Embryonic facial prominence (tissue), 1 donor: ENCODE results near the gene NXN.
"Not testable (repeated sequence)": the region's sequence is repeated elsewhere in the genome, so short reads cannot be mapped to it uniquely, and the experiment has no call there.

Experiments used
- DNase-seq: peaks from one replicate; pipeline ENCODE4 v3.0.0-alpha.2; 2016; ENCODE audit errors: extremely low spot score

NXN gene

GRCh38 chr17:979212-979538 is 401 bp downstream of the NXN start:
- DNase-seq: no peak

GRCh38 chr17:978103-979093 is 1.2 kb downstream of the NXN start:
- DNase-seq: no peak

GRCh38 chr17:977166-977565 is 2.4 kb downstream of the NXN start:
- DNase-seq: no peak

- no peak for DNase-seq
These were observed 3.3 kb downstream of the NXN start for GRCh38 chr17:976312-976711.

- no peak for DNase-seq
These were observed 4.1 kb downstream of the NXN start for GRCh38 chr17:975371-975915.

GRCh38 chr17:974778-975177 is 4.8 kb downstream of the NXN start:
- not testable (repeated sequence) for DNase-seq

- no peak for DNase-seq
These were observed 6.5 kb downstream of the NXN start for GRCh38 chr17:973053-973452.

GRCh38 chr17:971861-972260 is 7.7 kb downstream of the NXN start:
- not testable (repeated sequence) for DNase-seq

GRCh38 chr17:970364-970763 is 9.2 kb downstream of the NXN start:
- no peak for DNase-seq

- no peak for DNase-seq
These were observed 9.7 kb downstream of the NXN start for GRCh38 chr17:969811-970355.

- DNase-seq: no peak
These were observed 10.5 kb downstream of the NXN start for GRCh38 chr17:968812-969730.

GRCh38 chr17:967122-967521 is 12.5 kb downstream of the NXN start:
- DNase-seq: no peak

GRCh38 chr17:965311-965989 is 14.1 kb downstream of the NXN start:
- no peak for DNase-seq

GRCh38 chr17:964876-965275 is 14.7 kb downstream of the NXN start:
- no peak for DNase-seq

- no peak for DNase-seq
These were observed 16.9 kb downstream of the NXN start for GRCh38 chr17:962670-963069.

- DNase-seq: no peak
These were observed 17.4 kb downstream of the NXN start for GRCh38 chr17:962166-962565.

GRCh38 chr17:958712-959451 is 20.7 kb downstream of the NXN start:
- DNase-seq: no peak

GRCh38 chr17:957856-958421 is 21.6 kb downstream of the NXN start:
- no peak for DNase-seq

GRCh38 chr17:956905-957304 is 22.7 kb downstream of the NXN start:
- no peak for DNase-seq

GRCh38 chr17:954431-955164 is 25.0 kb downstream of the NXN start:
- DNase-seq: no peak
